Fibroblast of lung (primary cell): ENCODE data around the gene SDF2L1.

ENCODE experiments used
- CTCF ChIP-seq, 2 donors: IDR thresholded peaks in 1 of 2; conservative IDR thresholded peaks in 1 of 2; 1 replicate in 1 of 2; 2 replicates in 1 of 2; pipeline ENCODE4 v1.5.1; 2011 to 2012; ENCODE audit warnings: low read length in 2 of 2, control low read depth in 1 of 2, inconsistent platforms in 1 of 2, low read depth in 1 of 2, mild to moderate bottlenecking in 1 of 2
- EZH2 ChIP-seq: IDR thresholded peaks from 2 replicates; pipeline ENCODE4 v1.5.1; 2012; ENCODE audit warnings: low read length, control low read depth, mild to moderate bottlenecking; ENCODE audit errors: missing control alignments

- no peak for TF ChIP-seq CTCF (conservative IDR thresholded peaks at IDR 0.05 in 1 of 2, IDR thresholded peaks at IDR 0.05 in 1 of 2; ENCODE audit: low read depth in 1 of 2, low read length in 2 of 2)
- no peak for TF ChIP-seq EZH2
Measured at GRCh38 chr22:21674638-21675245, 32.6 kb downstream of the SDF2L1 start.
